ENCODE results near the gene FOXL3. TPM values are rescaled to one million over a fixed set of nuclear protein-coding genes. Genes with fewer than 3 reads are reported as not detected.
"Not testable (repeated sequence)": the region's sequence is repeated elsewhere in the genome, so short reads cannot be mapped to it uniquely, and the experiment has no call there.

FOXL3 gene
- total RNA-seq, 2 experiments from 2014 or later, result not detected

GRCh38 chr7:262251-262572, 27.8 kb upstream of the FOXL3 start:
- H3K4me1 ChIP-seq (ENCODE audit: insufficient read depth, low read length), result peaks cover 3% of the 10 kb centered on the region
- TF ChIP-seq CTCF (IDR thresholded peaks at IDR 0.05), result no peak
- ATAC-seq (ENCODE audit: poor library complexity), result no peak
- no peak for DNase-seq
- POLR2A ChIA-PET, result no interaction called here
- CTCF ChIA-PET, result no interaction called here
- Mint-ChIP-seq H3K9me3 (no peaks in the 10 kb centered on the region), H3K4me3 (no peak overlapping the region), H3K27me3 (no peaks in the 10 kb centered on the region), H3K36me3 (ENCODE audit: low read depth) (no peaks in the 10 kb centered on the region), H3K4me1 (ENCODE audit: low read depth) (no peaks in the 10 kb centered on the region), H3K27ac (no peak overlapping the region)
- no peaks in the 10 kb centered on the region for H3K36me3 ChIP-seq (ENCODE audit: insufficient read depth, low read length)
- H3K27me3 ChIP-seq (ENCODE audit: control insufficient read depth in 1 of 2, insufficient read depth in 2 of 2, low read length in 2 of 2), result no peaks in the 10 kb centered on the region
- H3K27ac ChIP-seq (ENCODE audit: low read depth in 1 of 2, low read length in 2 of 2), result no peak overlapping the region
- no peak overlapping the region for H3K4me3 ChIP-seq (ENCODE audit: low read length)
- intact Hi-C loops (cut with DNase I, micrococcal nuclease), result no loop called here
- peaks cover 0 to 69% of the 10 kb centered on the region in 2 experiments for H3K9me3 ChIP-seq (ENCODE audit: control insufficient read depth in 1 of 2, insufficient read depth in 1 of 2, low read length in 2 of 2)

GRCh38 chr7:262631-263311, 27.2 kb upstream of the FOXL3 start:
- H3K27ac Mint-ChIP-seq; ATAC-seq (ENCODE audit: poor library complexity); H3K4me3 ChIP-seq (ENCODE audit: low read length); H3K4me1 Mint-ChIP-seq (ENCODE audit: low read depth); H3K27ac ChIP-seq (ENCODE audit: low read depth in 1 of 2, low read length in 2 of 2); intact Hi-C loops (cut with DNase I, micrococcal nuclease); POLR2A ChIA-PET; H3K4me3 Mint-ChIP-seq; CTCF ChIA-PET; H3K9me3 Mint-ChIP-seq; H3K36me3 ChIP-seq (ENCODE audit: insufficient read depth, low read length); H3K4me1 ChIP-seq (ENCODE audit: insufficient read depth, low read length); H3K27me3 ChIP-seq (ENCODE audit: control insufficient read depth in 1 of 2, insufficient read depth in 2 of 2, low read length in 2 of 2); H3K27me3 Mint-ChIP-seq; H3K36me3 Mint-ChIP-seq (ENCODE audit: low read depth): not testable (repeated sequence)
- DNase-seq, result peak in 8 of 14 experiments; percentile 11 to 52 (median 36)
- H3K9me3 ChIP-seq (ENCODE audit: control insufficient read depth in 1 of 2, insufficient read depth in 1 of 2, low read length in 2 of 2), result peaks cover 0 to 70% of the 10 kb centered on the region in 2 experiments

GRCh38 chr7:263483-264351, 26.3 kb upstream of the FOXL3 start:
- POLR2A ChIA-PET; H3K4me1 ChIP-seq (ENCODE audit: insufficient read depth, low read length); H3K9me3 Mint-ChIP-seq; H3K4me1 Mint-ChIP-seq (ENCODE audit: low read depth); H3K4me3 Mint-ChIP-seq; H3K27me3 Mint-ChIP-seq; H3K36me3 Mint-ChIP-seq (ENCODE audit: low read depth); H3K4me3 ChIP-seq (ENCODE audit: low read length); H3K27ac Mint-ChIP-seq; H3K27me3 ChIP-seq (ENCODE audit: control insufficient read depth in 1 of 2, insufficient read depth in 2 of 2, low read length in 2 of 2); H3K27ac ChIP-seq (ENCODE audit: low read depth in 1 of 2, low read length in 2 of 2); H3K36me3 ChIP-seq (ENCODE audit: insufficient read depth, low read length); intact Hi-C loops (cut with DNase I, micrococcal nuclease): not testable (repeated sequence)
- peak; percentile 41 for ATAC-seq (ENCODE audit: poor library complexity)
- CTCF ChIA-PET, result interaction anchor here (0.8 kb wide), 1 partner anchor 612 kb away, joined by 3 read pairs; no protein-coding TSS in a partner anchor
- peak in 8 of 14 experiments; percentile 18 to 64 (median 44) for DNase-seq
- H3K9me3 ChIP-seq (ENCODE audit: control insufficient read depth in 1 of 2, insufficient read depth in 1 of 2, low read length in 2 of 2), result peaks cover 0 to 70% of the 10 kb centered on the region in 2 experiments

- peaks cover 0 to 73% of the 10 kb centered on the region in 2 experiments for H3K9me3 ChIP-seq (ENCODE audit: control insufficient read depth in 1 of 2, insufficient read depth in 1 of 2, low read length in 2 of 2)
- no peak overlapping the region for H3K4me3 ChIP-seq (ENCODE audit: low read length)
- POLR2A ChIA-PET, result no interaction called here
- Mint-ChIP-seq H3K4me1 (ENCODE audit: low read depth) (no peaks in the 10 kb centered on the region), H3K27me3 (no peaks in the 10 kb centered on the region), H3K9me3 (no peaks in the 10 kb centered on the region), H3K4me3 (no peak overlapping the region), H3K36me3 (ENCODE audit: low read depth) (no peaks in the 10 kb centered on the region), H3K27ac (no peak overlapping the region)
- H3K27me3 ChIP-seq (ENCODE audit: control insufficient read depth in 1 of 2, insufficient read depth in 2 of 2, low read length in 2 of 2), result no peaks in the 10 kb centered on the region
- peaks cover 3% of the 10 kb centered on the region for H3K4me1 ChIP-seq (ENCODE audit: insufficient read depth, low read length)
- peak; percentile 57 for ATAC-seq (ENCODE audit: poor library complexity)
- TF ChIP-seq CTCF (IDR thresholded peaks at IDR 0.05), result no peak
- no peak overlapping the region for H3K27ac ChIP-seq (ENCODE audit: low read depth in 1 of 2, low read length in 2 of 2)
- peak in 2 of 14 experiments; percentile 29 to 47 for DNase-seq
- CTCF ChIA-PET, result no interaction called here
- no peaks in the 10 kb centered on the region for H3K36me3 ChIP-seq (ENCODE audit: insufficient read depth, low read length)
- intact Hi-C loops (cut with DNase I, micrococcal nuclease), result no loop called here
Measured at GRCh38 chr7:264541-265191, 25.3 kb upstream of the FOXL3 start.
